ENCODE measurements around the gene EPHA3.

Gene EPHA3

GRCh38 chr3:89107461-89108290 is at the start of gene EPHA3:
Gene EPHA3, plus strand, starts transcription at chr3:89107621. Its CDS starts 128 bp downstream, at chr3:89107749.
- Mint-ChIP-seq H3K36me3 (no peaks in the 10 kb centered on the region), H3K9me3 (ENCODE audit: low read depth) (no peaks in the 10 kb centered on the region), H3K27ac (no peak within 1 kb of the TSS), H3K4me1 (ENCODE audit: low read depth) (peaks cover 21% of the 10 kb centered on the region), H3K4me3 (peak within 1 kb of the TSS; percentile 77), H3K27me3 (peaks cover 18% of the 10 kb centered on the region)

- Mint-ChIP-seq H3K4me3 (no peak overlapping the region), H3K27ac (no peak overlapping the region), H3K4me1 (ENCODE audit: low read depth) (no peaks in the 10 kb centered on the region), H3K9me3 (ENCODE audit: low read depth) (peaks cover 4% of the 10 kb centered on the region), H3K36me3 (no peaks in the 10 kb centered on the region), H3K27me3 (no peaks in the 10 kb centered on the region)
Observed at GRCh38 chr3:89058371-89058770, 49.0 kb upstream of the EPHA3 start.

- H3K9me3 Mint-ChIP-seq (ENCODE audit: low read depth) = peaks cover 4% of the 10 kb centered on the region
- H3K27ac Mint-ChIP-seq = no peak overlapping the region
- no peaks in the 10 kb centered on the region for H3K27me3 Mint-ChIP-seq
- no peak overlapping the region for H3K4me3 Mint-ChIP-seq
- H3K36me3 Mint-ChIP-seq = no peaks in the 10 kb centered on the region
- no peaks in the 10 kb centered on the region for H3K4me1 Mint-ChIP-seq (ENCODE audit: low read depth)
Observed at GRCh38 chr3:89059211-89059925, 48.1 kb upstream of the EPHA3 start.

GRCh38 chr3:89061259-89061658 is 46.2 kb upstream of the EPHA3 start:
- H3K4me3 Mint-ChIP-seq = no peak overlapping the region
- H3K36me3 Mint-ChIP-seq = no peaks in the 10 kb centered on the region
- H3K4me1 Mint-ChIP-seq (ENCODE audit: low read depth) = no peaks in the 10 kb centered on the region
- H3K27me3 Mint-ChIP-seq = no peaks in the 10 kb centered on the region
- no peak overlapping the region for H3K27ac Mint-ChIP-seq
- peaks cover 7% of the 10 kb centered on the region for H3K9me3 Mint-ChIP-seq (ENCODE audit: low read depth)

GRCh38 chr3:89067736-89068135 is 39.7 kb upstream of the EPHA3 start:
- H3K36me3 Mint-ChIP-seq = no peaks in the 10 kb centered on the region
- no peaks in the 10 kb centered on the region for H3K4me1 Mint-ChIP-seq (ENCODE audit: low read depth)
- H3K27ac Mint-ChIP-seq = no peak overlapping the region
- H3K9me3 Mint-ChIP-seq (ENCODE audit: low read depth) = peaks cover 3% of the 10 kb centered on the region
- H3K27me3 Mint-ChIP-seq = no peaks in the 10 kb centered on the region
- H3K4me3 Mint-ChIP-seq = no peak overlapping the region

GRCh38 chr3:89072642-89073041 is 34.8 kb upstream of the EPHA3 start:
- no peaks in the 10 kb centered on the region for H3K36me3 Mint-ChIP-seq
- H3K4me3 Mint-ChIP-seq = no peak overlapping the region
- H3K9me3 Mint-ChIP-seq (ENCODE audit: low read depth) = no peaks in the 10 kb centered on the region
- no peak overlapping the region for H3K27ac Mint-ChIP-seq
- no peaks in the 10 kb centered on the region for H3K4me1 Mint-ChIP-seq (ENCODE audit: low read depth)
- no peaks in the 10 kb centered on the region for H3K27me3 Mint-ChIP-seq

GRCh38 chr3:89079944-89080343 is 27.5 kb upstream of the EPHA3 start:
- Mint-ChIP-seq H3K4me1 (ENCODE audit: low read depth) (no peaks in the 10 kb centered on the region), H3K36me3 (no peaks in the 10 kb centered on the region), H3K4me3 (no peak overlapping the region), H3K27me3 (no peaks in the 10 kb centered on the region), H3K9me3 (ENCODE audit: low read depth) (no peaks in the 10 kb centered on the region), H3K27ac (no peak overlapping the region)

- Mint-ChIP-seq H3K36me3 (no peaks in the 10 kb centered on the region), H3K27ac (no peak overlapping the region), H3K4me3 (no peak overlapping the region), H3K4me1 (ENCODE audit: low read depth) (no peaks in the 10 kb centered on the region), H3K9me3 (ENCODE audit: low read depth) (no peaks in the 10 kb centered on the region), H3K27me3 (no peaks in the 10 kb centered on the region)
Observed at GRCh38 chr3:89087851-89088250, 19.6 kb upstream of the EPHA3 start.

GRCh38 chr3:89098173-89098572 is 9.2 kb upstream of the EPHA3 start:
- no peak overlapping the region for H3K4me3 Mint-ChIP-seq
- peaks cover 1% of the 10 kb centered on the region for H3K27me3 Mint-ChIP-seq
- peaks cover 2% of the 10 kb centered on the region for H3K9me3 Mint-ChIP-seq (ENCODE audit: low read depth)
- no peak overlapping the region for H3K27ac Mint-ChIP-seq
- H3K36me3 Mint-ChIP-seq = no peaks in the 10 kb centered on the region
- H3K4me1 Mint-ChIP-seq (ENCODE audit: low read depth) = no peaks in the 10 kb centered on the region

- peaks cover 1% of the 10 kb centered on the region for H3K27me3 Mint-ChIP-seq
- H3K27ac Mint-ChIP-seq = no peak overlapping the region
- no peaks in the 10 kb centered on the region for H3K36me3 Mint-ChIP-seq
- H3K4me3 Mint-ChIP-seq = no peak overlapping the region
- H3K4me1 Mint-ChIP-seq (ENCODE audit: low read depth) = no peaks in the 10 kb centered on the region
- H3K9me3 Mint-ChIP-seq (ENCODE audit: low read depth) = no peaks in the 10 kb centered on the region
Observed at GRCh38 chr3:89098964-89099585, 8.3 kb upstream of the EPHA3 start.

GRCh38 chr3:89101251-89101650 is 6.2 kb upstream of the EPHA3 start:
- Mint-ChIP-seq H3K4me3 (no peak overlapping the region), H3K27ac (no peak overlapping the region), H3K27me3 (peaks cover 1% of the 10 kb centered on the region), H3K4me1 (ENCODE audit: low read depth) (no peaks in the 10 kb centered on the region), H3K36me3 (no peaks in the 10 kb centered on the region), H3K9me3 (ENCODE audit: low read depth) (no peaks in the 10 kb centered on the region)

- Mint-ChIP-seq H3K27me3 (peaks cover 5% of the 10 kb centered on the region), H3K27ac (no peak overlapping the region), H3K4me3 (no peak overlapping the region), H3K36me3 (no peaks in the 10 kb centered on the region), H3K9me3 (ENCODE audit: low read depth) (no peaks in the 10 kb centered on the region), H3K4me1 (ENCODE audit: low read depth) (peaks cover 4% of the 10 kb centered on the region)
Observed at GRCh38 chr3:89101921-89102320, 5.5 kb upstream of the EPHA3 start.

GRCh38 chr3:89104499-89104898 is 2.9 kb upstream of the EPHA3 start:
- Mint-ChIP-seq H3K27me3 (peaks cover 13% of the 10 kb centered on the region), H3K9me3 (ENCODE audit: low read depth) (no peaks in the 10 kb centered on the region), H3K36me3 (no peaks in the 10 kb centered on the region), H3K27ac (no peak overlapping the region), H3K4me1 (ENCODE audit: low read depth) (peaks cover 21% of the 10 kb centered on the region), H3K4me3 (no peak overlapping the region)

GRCh38 chr3:89105503-89105902 is 1.9 kb upstream of the EPHA3 start:
- Mint-ChIP-seq H3K9me3 (ENCODE audit: low read depth) (no peaks in the 10 kb centered on the region), H3K4me3 (no peak overlapping the region), H3K27ac (no peak overlapping the region), H3K36me3 (no peaks in the 10 kb centered on the region), H3K4me1 (ENCODE audit: low read depth) (peaks cover 21% of the 10 kb centered on the region), H3K27me3 (peaks cover 19% of the 10 kb centered on the region)

- Mint-ChIP-seq H3K4me1 (ENCODE audit: low read depth) (peaks cover 21% of the 10 kb centered on the region), H3K27me3 (peaks cover 18% of the 10 kb centered on the region), H3K4me3 (peak overlapping the region; percentile 77), H3K27ac (no peak overlapping the region), H3K9me3 (ENCODE audit: low read depth) (no peaks in the 10 kb centered on the region), H3K36me3 (no peaks in the 10 kb centered on the region)
Observed at GRCh38 chr3:89108291-89108550, 800 bp downstream of the EPHA3 start.

All from activated naive CD8-positive, alpha-beta T cell (primary cell).